Measurements from ENCODE around the gene ACKR3. TPM values are rescaled to one million over a fixed set of nuclear protein-coding genes. Genes with fewer than 3 reads are reported as not detected.

ACKR3 gene
- total and polyA plus RNA-seq, 10 of the 15 experiments (the other 5 are each of a cell fraction or from before 2014, with no cell fraction given): 3.0 to 154 (median 6.4) TPM

GRCh38 chr2:236535024-236535423 is 34.6 kb upstream of the ACKR3 start:
- SMC1A ChIA-PET (ENCODE audit: uncharacterized antibody, unreplicated experiment): interaction anchor here (3.1 to 6.2 kb wide), 4 partner anchors 12 to 34 kb away, joined by 12 to 83 read pairs (median 65); partner anchors contain the start of gene ACKR3
- FAIRE-seq: no peak
- BruUV-seq (replicated peaks): no TSS peak
- Histone ChIP-seq H3K4me2 (ENCODE audit: control insufficient read depth, insufficient read depth) (no peak overlapping the region), H4K20me1 (ENCODE audit: control insufficient read depth, insufficient read depth) (no peaks in the 10 kb centered on the region), H3K4me3 (no peak overlapping the region), H2AFZ (ENCODE audit: control insufficient read depth, low read depth, low read length) (no peak overlapping the region), H3K9me3 (replicated peaks; ENCODE audit: control insufficient read depth, insufficient read depth, low read length) (no peaks in the 10 kb centered on the region; the same call in 2 of the 3 replicates), H3K36me3 (ENCODE audit: control insufficient read depth in 2 of 2, insufficient read depth in 2 of 2, low read length in 1 of 2) (no peaks in the 10 kb centered on the region), H3K79me2 (ENCODE audit: control insufficient read depth, insufficient read depth, low read length) (peaks cover 18% of the 10 kb centered on the region), H3K9ac (ENCODE audit: control insufficient read depth, insufficient read depth, low read length) (no peak overlapping the region), H3K4me1 (ENCODE audit: control insufficient read depth, insufficient read depth, low read length) (peaks cover 22% of the 10 kb centered on the region), H3K27ac (ENCODE audit: control insufficient read depth, insufficient read depth) (no peak overlapping the region), H3K27me3 (replicated peaks in 1 of 2; ENCODE audit: control insufficient read depth in 2 of 2, insufficient read depth in 2 of 2, low read length in 1 of 2) (no peaks in the 10 kb centered on the region)
- CTCF ChIA-PET: interaction anchor here (1.3 to 6.6 kb wide), 3 partner anchors 12 to 35 kb away, joined by 3 to 69 read pairs (median 46); partner anchors contain the start of gene ACKR3
- WGBS (ENCODE audit: insufficient coverage, insufficient replicate concordance, low lambda C conversion rate, missing lambda C conversion rate): 74% methylated on average over 5 of the region's 5 CpGs
- in situ Hi-C loops (cut with MboI): no loop called here
- RAD21 ChIA-PET (ENCODE audit: unreplicated experiment): interaction anchor here (1.5 to 5.6 kb wide), 4 partner anchors 12 to 34 kb away, joined by 6 to 86 read pairs (median 36); partner anchors contain the start of gene ACKR3
- intact Hi-C loops (cut with micrococcal nuclease; ENCODE audit: unreplicated experiment): no loop called here
- POLR2A ChIA-PET: interaction anchor here (0.5 to 3.8 kb wide), 5 partner anchors 12 to 35 kb away, joined by 3 to 31 read pairs (median 14); partner anchors contain the start of gene ACKR3
- no peak for DNase-seq (ENCODE audit: low read depth, low spot score)
- no peak for ATAC-seq
- TF ChIP-seq USF1 (IDR thresholded peaks at IDR 0.05; ENCODE audit: borderline replicate concordance, extremely low read length, insufficient read depth, low read depth, low read length) (no peak), PML (IDR thresholded peaks at IDR 0.05; ENCODE audit: low read length) (no peak), MYC (IDR thresholded peaks at IDR 0.05; ENCODE audit: insufficient read depth, insufficient read length, insufficient replicate concordance, low read length, severe bottlenecking) (no peak), DPF2 (IDR thresholded peaks at IDR 0.05) (no peak), STAT3 (IDR thresholded peaks at IDR 0.05; ENCODE audit: low read depth, low read length) (no peak), MEF2B (IDR thresholded peaks at IDR 0.05; ENCODE audit: partially characterized antibody, poor library complexity, severe bottlenecking) (no peak), KAT2A (conservative IDR thresholded peaks at IDR 0.05; ENCODE audit: control insufficient read depth, low read depth, low read length) (no peak), RELB (IDR thresholded peaks at IDR 0.05; ENCODE audit: low read depth) (no peak), SIX5 (IDR thresholded peaks at IDR 0.05; ENCODE audit: low read depth, low read length, severe bottlenecking) (no peak), BHLHE40 (IDR thresholded peaks at IDR 0.05; ENCODE audit: borderline replicate concordance in 1 of 2, low read depth in 2 of 2, low read length in 1 of 2) (no peak), FOS (IDR thresholded peaks at IDR 0.05; ENCODE audit: borderline replicate concordance, extremely low read depth, insufficient read length) (no peak), MEF2A (IDR thresholded peaks at IDR 0.05; ENCODE audit: insufficient read depth, low read depth, low read length) (no peak), SMARCA5 (IDR thresholded peaks at IDR 0.05) (no peak), E2F4 (IDR thresholded peaks at IDR 0.05; ENCODE audit: low read depth, low read length) (no peak), YY1 (IDR thresholded peaks at IDR 0.05; ENCODE audit: low read depth, low read length) (no peak), E2F8 (IDR thresholded peaks at IDR 0.05; ENCODE audit: low read depth, partially characterized antibody) (no peak)
